Fibroblast of lung (primary cell): ENCODE measurements around the gene DDC. TPM values are rescaled to one million over a fixed set of nuclear protein-coding genes. Genes with fewer than 3 reads are reported as not detected.

Source experiments
- DNase-seq, 2 donors: peaks; one replicate each; pipeline versions ENCODE4 v3.0.0 to v3.0.0-alpha.2; 2010; ENCODE audit warnings: low read depth in 2 of 2
- H2AFZ ChIP-seq: 2 replicates; pipeline ENCODE4 v1.5.1; 2012; ENCODE audit warnings: low read length, control low read depth, inconsistent platforms
- H3K27ac ChIP-seq: 2 replicates; pipeline ENCODE4 v1.5.1; 2011; ENCODE audit warnings: low read length, control low read depth; ENCODE audit not compliant: insufficient read depth
- H3K27me3 ChIP-seq: 2 replicates; pipeline ENCODE4 v1.5.1; 2011; ENCODE audit warnings: mild to moderate bottlenecking, low read length; ENCODE audit not compliant: control insufficient read depth, insufficient read depth
- H3K36me3 ChIP-seq: 2 replicates; pipeline ENCODE4 v1.5.1; 2011; ENCODE audit warnings: low read length; ENCODE audit not compliant: control insufficient read depth, insufficient read depth
- H3K4me1 ChIP-seq: 2 replicates; pipeline ENCODE4 v1.5.1; 2011; ENCODE audit warnings: low read length; ENCODE audit not compliant: control insufficient read depth, insufficient read depth; ENCODE audit errors: extremely low read depth
- H3K4me2 ChIP-seq: 2 replicates; pipeline ENCODE4 v1.5.1; 2011; ENCODE audit warnings: low read length, control low read depth; ENCODE audit not compliant: insufficient read depth; ENCODE audit errors: extremely low read depth
- H3K4me3 ChIP-seq, 4 experiments: fragments of 200-600 bp in 1 of 4; sonication (generic) in 1 of 4; replicated peaks in 1 of 4; 2 replicates each; pipeline ENCODE4 v1.5.1; 2011 to 2016; ENCODE audit warnings: low read length in 4 of 4, low read depth in 3 of 4, mild to moderate bottlenecking in 3 of 4, control low read depth in 2 of 4, inconsistent platforms in 1 of 4, mixed read lengths in 1 of 4; ENCODE audit not compliant: insufficient read depth in 1 of 4; ENCODE audit errors: control extremely low read depth in 1 of 4
- H3K79me2 ChIP-seq: 2 replicates; pipeline ENCODE4 v1.5.1; 2012; ENCODE audit warnings: mild to moderate bottlenecking, low read length, inconsistent platforms; ENCODE audit not compliant: control insufficient read depth, insufficient read depth
- H3K9ac ChIP-seq: 2 replicates; pipeline ENCODE4 v1.5.1; 2011; ENCODE audit warnings: mild to moderate bottlenecking, low read length, control low read depth; ENCODE audit not compliant: insufficient read depth
- H3K9me3 ChIP-seq: 2 replicates; pipeline ENCODE4 v1.5.1; 2012; ENCODE audit warnings: low read depth, low read length; ENCODE audit not compliant: control insufficient read depth, insufficient read depth
- H4K20me1 ChIP-seq: 2 replicates; pipeline ENCODE4 v1.5.1; 2011; ENCODE audit warnings: low read length; ENCODE audit not compliant: control insufficient read depth, insufficient read depth; ENCODE audit errors: extremely low read depth
- EZH2 ChIP-seq: IDR thresholded peaks from 2 replicates; pipeline ENCODE4 v1.5.1; 2012; ENCODE audit warnings: low read length, control low read depth, mild to moderate bottlenecking; ENCODE audit errors: missing control alignments
- polyA plus RNA-seq, 2 donors: library from polyadenylated mRNA; depleted of rRNA in 1 of 2; stranded (reverse) in 1 of 2; unstranded in 1 of 2; fragments of >200 nt; gene quantifications; 2 replicates each; pipeline ENCODE4 v1.2.1, GENCODE V29; 2011 to 2012; ENCODE audit warnings: missing spikeins in 1 of 2
- total RNA-seq: library from RNA; depleted of rRNA; stranded (reverse); fragments of >200 nt; gene quantifications from 2 replicates; pipeline ENCODE4 v1.2.1, GENCODE V29; 2014
- TF ChIP-seq, protein P1 (sequence below), 2 donors: IDR thresholded peaks in 1 of 2; conservative IDR thresholded peaks in 1 of 2; 1 replicate in 1 of 2; 2 replicates in 1 of 2; pipeline ENCODE4 v1.5.1; 2011 to 2012; ENCODE audit warnings: low read length in 2 of 2, control low read depth in 1 of 2, inconsistent platforms in 1 of 2, low read depth in 1 of 2, mild to moderate bottlenecking in 1 of 2

DDC gene
- total and polyA plus RNA-seq, 2 donors (not counting 1 experiment from before 2014, with no cell fraction given) = not detected

DNA sequence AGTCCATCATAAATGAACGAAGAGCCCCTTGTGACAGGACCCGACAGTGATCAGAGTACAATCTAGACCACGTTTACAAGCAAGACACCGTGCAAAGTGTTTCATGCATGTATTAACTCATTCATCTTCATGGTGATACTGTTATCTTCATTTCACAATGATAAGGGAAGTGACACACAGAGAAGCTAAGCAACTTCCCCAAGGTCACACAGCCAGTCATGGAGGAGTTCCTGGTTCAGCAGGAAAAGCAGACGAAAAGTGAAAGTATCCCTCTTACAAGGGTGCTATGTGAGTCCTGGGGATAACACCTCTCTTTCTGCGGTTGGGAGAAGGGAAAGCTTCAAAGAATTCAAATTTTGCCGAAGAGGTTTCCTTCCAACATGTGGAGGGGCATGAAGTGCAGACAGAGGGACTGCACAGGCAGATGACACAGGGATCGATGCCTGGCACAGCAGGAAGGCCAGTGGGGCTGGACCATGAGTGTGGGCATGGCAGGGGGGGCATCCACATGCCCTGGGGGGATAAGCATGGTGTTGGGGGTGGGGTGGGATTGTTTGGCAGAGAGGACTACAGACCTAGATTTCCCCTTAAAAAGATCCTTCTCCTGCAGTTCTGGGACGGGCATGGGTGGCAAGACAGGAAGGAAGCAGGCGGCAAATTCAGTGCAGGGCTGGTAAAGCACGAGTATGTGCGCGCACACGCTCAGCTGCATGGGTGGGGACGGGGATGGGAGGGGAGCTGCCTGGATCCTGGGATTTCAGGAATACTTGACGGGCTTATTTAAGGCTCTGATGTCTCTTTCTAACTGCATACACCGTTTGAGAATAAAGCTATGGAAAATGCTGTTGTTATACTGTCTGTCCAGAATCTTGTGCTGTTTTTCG is 33.5 kb upstream of the DDC start:
- Histone ChIP-seq H4K20me1 (no peaks in the 10 kb centered on the region), H2AFZ (no peak overlapping the region), H3K27ac (no peak overlapping the region), H3K9me3 (no peaks in the 10 kb centered on the region), H3K79me2 (no peaks in the 10 kb centered on the region), H3K4me3 (no peak overlapping the region), H3K4me1 (no peaks in the 10 kb centered on the region), H3K9ac (no peak overlapping the region), H3K4me2 (no peak overlapping the region), H3K36me3 (peaks cover under 1% of the 10 kb centered on the region), H3K27me3 (no peaks in the 10 kb centered on the region)
- TF ChIP-seq, protein P1, sequence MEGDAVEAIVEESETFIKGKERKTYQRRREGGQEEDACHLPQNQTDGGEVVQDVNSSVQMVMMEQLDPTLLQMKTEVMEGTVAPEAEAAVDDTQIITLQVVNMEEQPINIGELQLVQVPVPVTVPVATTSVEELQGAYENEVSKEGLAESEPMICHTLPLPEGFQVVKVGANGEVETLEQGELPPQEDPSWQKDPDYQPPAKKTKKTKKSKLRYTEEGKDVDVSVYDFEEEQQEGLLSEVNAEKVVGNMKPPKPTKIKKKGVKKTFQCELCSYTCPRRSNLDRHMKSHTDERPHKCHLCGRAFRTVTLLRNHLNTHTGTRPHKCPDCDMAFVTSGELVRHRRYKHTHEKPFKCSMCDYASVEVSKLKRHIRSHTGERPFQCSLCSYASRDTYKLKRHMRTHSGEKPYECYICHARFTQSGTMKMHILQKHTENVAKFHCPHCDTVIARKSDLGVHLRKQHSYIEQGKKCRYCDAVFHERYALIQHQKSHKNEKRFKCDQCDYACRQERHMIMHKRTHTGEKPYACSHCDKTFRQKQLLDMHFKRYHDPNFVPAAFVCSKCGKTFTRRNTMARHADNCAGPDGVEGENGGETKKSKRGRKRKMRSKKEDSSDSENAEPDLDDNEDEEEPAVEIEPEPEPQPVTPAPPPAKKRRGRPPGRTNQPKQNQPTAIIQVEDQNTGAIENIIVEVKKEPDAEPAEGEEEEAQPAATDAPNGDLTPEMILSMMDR (conservative IDR thresholded peaks at IDR 0.05 in 1 of 2, IDR thresholded peaks at IDR 0.05 in 1 of 2; ENCODE audit: low read depth in 1 of 2, low read length in 2 of 2) = no peak
- no peak for TF ChIP-seq EZH2
- no peak for DNase-seq

DNA sequence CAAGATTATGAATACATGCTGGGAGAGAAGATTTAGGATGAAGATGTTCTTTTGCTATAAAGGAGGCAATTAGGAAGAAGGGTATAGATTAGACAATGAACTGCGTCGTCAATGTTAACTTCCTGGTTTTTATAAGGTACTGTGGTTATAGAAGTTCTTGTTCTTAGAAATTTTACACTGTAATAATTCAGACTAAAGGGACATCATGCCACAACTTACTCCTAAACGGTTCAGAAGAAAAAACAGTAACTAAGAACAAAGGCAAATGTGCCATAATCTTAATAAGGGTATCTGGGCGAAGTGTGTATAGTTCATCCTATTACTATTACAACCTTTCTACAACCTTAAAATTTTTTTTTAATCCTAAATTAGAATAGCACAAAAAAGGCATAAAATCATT is 31.3 kb upstream of the DDC start:
- Histone ChIP-seq H3K9ac (no peak overlapping the region), H3K4me1 (no peaks in the 10 kb centered on the region), H3K36me3 (peaks cover 1% of the 10 kb centered on the region), H2AFZ (no peak overlapping the region), H3K9me3 (no peaks in the 10 kb centered on the region), H3K27me3 (no peaks in the 10 kb centered on the region), H3K4me2 (no peak overlapping the region), H4K20me1 (no peaks in the 10 kb centered on the region), H3K4me3 (no peak overlapping the region), H3K79me2 (no peaks in the 10 kb centered on the region), H3K27ac (no peak overlapping the region)
- TF ChIP-seq EZH2 = no peak
- TF ChIP-seq, protein P1 (conservative IDR thresholded peaks at IDR 0.05 in 1 of 2, IDR thresholded peaks at IDR 0.05 in 1 of 2; ENCODE audit: low read depth in 1 of 2, low read length in 2 of 2) = no peak
- DNase-seq = no peak

DNA sequence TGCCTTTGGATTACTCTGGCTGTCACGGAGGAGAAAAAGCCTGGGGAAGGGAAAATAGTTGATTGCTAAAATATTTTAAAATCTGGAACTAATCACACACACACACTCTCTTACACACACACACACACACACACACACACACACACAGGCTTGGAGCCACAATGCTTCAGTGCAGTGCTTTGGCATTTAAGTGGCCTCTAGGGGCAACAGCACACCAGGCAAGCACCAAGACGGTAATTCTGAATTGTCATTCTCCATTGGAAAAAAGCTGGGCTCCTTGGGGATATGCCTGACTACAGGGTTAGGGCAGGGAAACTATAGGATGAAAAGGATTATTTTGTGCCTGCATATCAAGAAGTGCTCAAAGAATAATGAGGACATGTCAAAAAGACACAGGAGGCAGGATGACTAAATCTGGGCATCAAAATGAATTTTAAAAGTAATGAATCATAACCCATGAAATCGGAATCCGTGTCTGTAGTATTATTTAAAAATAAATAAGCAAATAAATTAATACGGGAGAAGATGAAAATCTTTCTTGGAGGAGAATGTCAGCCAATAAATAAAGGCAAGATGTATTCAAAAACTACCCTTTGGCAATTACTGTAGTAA is 30.4 kb upstream of the DDC start:
- Histone ChIP-seq H2AFZ (no peak overlapping the region), H3K9me3 (no peaks in the 10 kb centered on the region), H3K4me1 (no peaks in the 10 kb centered on the region), H3K79me2 (no peaks in the 10 kb centered on the region), H3K27ac (no peak overlapping the region), H3K27me3 (no peaks in the 10 kb centered on the region), H3K36me3 (peaks cover 1% of the 10 kb centered on the region), H3K4me3 (no peak overlapping the region), H3K9ac (no peak overlapping the region), H3K4me2 (no peak overlapping the region), H4K20me1 (no peaks in the 10 kb centered on the region)
- TF ChIP-seq EZH2 = no peak
- TF ChIP-seq, protein P1 (conservative IDR thresholded peaks at IDR 0.05 in 1 of 2, IDR thresholded peaks at IDR 0.05 in 1 of 2; ENCODE audit: low read depth in 1 of 2, low read length in 2 of 2) = peak; percentile 50 to 63
- peak; percentile 54 to 75 for DNase-seq
